GM18867 (cell line): ENCODE data around the gene NUP93.
"Not testable (repeated sequence)": the region's sequence is repeated elsewhere in the genome, so short reads cannot be mapped to it uniquely, and the experiment has no call there.

Experiments
- ATAC-seq: cut with Tn5 transposase; IDR thresholded peaks from one replicate; pipeline ENCODE4 v1.9.1; 2021; ENCODE audit warnings: mild to moderate bottlenecking, moderate library complexity; ENCODE audit not compliant: unreplicated experiment

The NUP93 gene

GRCh38 chr16:56810954-56811353 lies 81.0 kb downstream of the NUP93 start:
- ATAC-seq: no peak

- ATAC-seq: not testable (repeated sequence)
Observed at GRCh38 chr16:56811602-56812001, 81.7 kb downstream of the NUP93 start.

- no peak for ATAC-seq
Observed at GRCh38 chr16:56812884-56813283, 83.0 kb downstream of the NUP93 start.

- ATAC-seq: no peak
Observed at GRCh38 chr16:56814537-56815432, 84.9 kb downstream of the NUP93 start.

GRCh38 chr16:56815721-56816120 lies 85.8 kb downstream of the NUP93 start:
- ATAC-seq: no peak

GRCh38 chr16:56817056-56817455 lies 87.1 kb downstream of the NUP93 start:
- no peak for ATAC-seq

- ATAC-seq: no peak
Observed at GRCh38 chr16:56817938-56818337, 88.0 kb downstream of the NUP93 start.

- ATAC-seq: no peak
Observed at GRCh38 chr16:56823081-56823733, 93.3 kb downstream of the NUP93 start.

- no peak for ATAC-seq
Observed at GRCh38 chr16:56824331-56824730, 94.4 kb downstream of the NUP93 start.

- no peak for ATAC-seq
Observed at GRCh38 chr16:56824804-56825203, 94.9 kb downstream of the NUP93 start.

- no peak for ATAC-seq
Observed at GRCh38 chr16:56825826-56826225, 95.9 kb downstream of the NUP93 start.

GRCh38 chr16:56828647-56829046 lies 98.7 kb downstream of the NUP93 start:
- ATAC-seq: no peak

GRCh38 chr16:56830669-56831068 lies 100.7 kb downstream of the NUP93 start:
- ATAC-seq: no peak

GRCh38 chr16:56832768-56833167 lies 102.8 kb downstream of the NUP93 start:
- no peak for ATAC-seq

GRCh38 chr16:56833243-56833970 lies 103.5 kb downstream of the NUP93 start:
- ATAC-seq: no peak

GRCh38 chr16:56835320-56835719 lies 105.4 kb downstream of the NUP93 start:
- no peak for ATAC-seq

GRCh38 chr16:56836410-56837230 lies 106.7 kb downstream of the NUP93 start:
- ATAC-seq: no peak

GRCh38 chr16:56838622-56839337 lies 108.9 kb downstream of the NUP93 start:
- ATAC-seq: no peak

- ATAC-seq: no peak
Observed at GRCh38 chr16:56841233-56841632, 111.3 kb downstream of the NUP93 start.

GRCh38 chr16:56841659-56842058 lies 111.7 kb downstream of the NUP93 start:
- ATAC-seq: no peak
